Fibroblast of the aortic adventitia (primary cell): Measurements from ENCODE around the gene GLMP. TPM values are rescaled to one million over a fixed set of nuclear protein-coding genes. Genes with fewer than 3 reads are reported as not detected.

Source experiments
- DNase-seq: peaks from one replicate; pipeline ENCODE4 v3.0.0-alpha.2; 2010; ENCODE audit warnings: low read depth
- H3K4me3 ChIP-seq: 2 replicates; pipeline ENCODE4 v1.5.1; 2011; ENCODE audit warnings: low read depth, mild to moderate bottlenecking, control low read depth, low read length, moderate library complexity
- total RNA-seq: library from RNA; depleted of rRNA; stranded (reverse); fragments of >200 nt; gene quantifications from 2 replicates; pipeline ENCODE4 v1.2.3, GENCODE V29; 2012; ENCODE audit warnings: low replicate concordance
- TF ChIP-seq, protein P1 (sequence below): IDR thresholded peaks from 2 replicates; pipeline ENCODE4 v1.5.1; 2011; ENCODE audit warnings: mild to moderate bottlenecking, low read length, control low read depth, inconsistent platforms; ENCODE audit not compliant: insufficient read depth

GLMP gene
- total RNA-seq, 1 donor = 62.4 TPM

DNA sequence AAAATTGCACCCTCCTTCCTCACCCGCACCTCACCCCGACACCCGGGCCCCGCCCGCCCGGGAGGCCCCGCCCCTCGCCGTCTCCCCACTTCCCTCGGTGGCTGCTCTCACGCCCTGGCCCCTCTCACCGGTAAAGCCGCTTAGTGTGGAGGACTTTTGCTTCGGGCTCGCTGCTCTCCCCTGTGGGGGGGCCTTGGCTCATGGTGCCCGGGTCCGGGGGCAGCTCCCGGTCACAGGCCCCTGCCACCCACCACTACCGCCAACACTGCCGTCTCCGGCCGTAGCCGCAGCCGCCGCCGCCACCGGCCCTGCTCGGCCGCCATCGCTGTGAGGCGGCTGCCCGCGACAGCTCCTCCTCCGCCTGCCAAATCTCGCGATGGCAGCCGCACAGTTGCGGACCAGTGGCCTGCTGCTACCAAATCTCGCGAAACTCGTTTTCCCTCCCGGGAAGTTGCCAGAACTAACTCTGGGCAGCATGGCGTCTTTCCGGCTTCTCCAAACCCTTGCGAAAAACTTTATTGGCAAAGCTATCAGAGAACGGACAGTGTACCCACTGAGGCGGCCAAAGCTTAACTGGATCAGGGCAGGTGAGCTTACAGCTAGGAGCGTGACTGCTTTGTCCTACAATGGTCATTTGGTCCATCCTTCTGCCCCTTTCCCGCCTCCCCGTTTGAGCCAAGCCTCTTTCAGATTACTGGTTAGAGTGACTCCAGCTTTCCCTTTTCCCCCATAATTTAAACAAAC is 12.8 kb downstream of the GLMP start, which contains the start of gene SMG5:
Gene SMG5, minus strand, starts transcription at position 347 of the 744 bp plus-strand sequence. Its CDS starts 145 bp downstream, at position 202.
- peak within 1 kb of the TSS; percentile 97 for H3K4me3 ChIP-seq
- TF ChIP-seq, protein P1, sequence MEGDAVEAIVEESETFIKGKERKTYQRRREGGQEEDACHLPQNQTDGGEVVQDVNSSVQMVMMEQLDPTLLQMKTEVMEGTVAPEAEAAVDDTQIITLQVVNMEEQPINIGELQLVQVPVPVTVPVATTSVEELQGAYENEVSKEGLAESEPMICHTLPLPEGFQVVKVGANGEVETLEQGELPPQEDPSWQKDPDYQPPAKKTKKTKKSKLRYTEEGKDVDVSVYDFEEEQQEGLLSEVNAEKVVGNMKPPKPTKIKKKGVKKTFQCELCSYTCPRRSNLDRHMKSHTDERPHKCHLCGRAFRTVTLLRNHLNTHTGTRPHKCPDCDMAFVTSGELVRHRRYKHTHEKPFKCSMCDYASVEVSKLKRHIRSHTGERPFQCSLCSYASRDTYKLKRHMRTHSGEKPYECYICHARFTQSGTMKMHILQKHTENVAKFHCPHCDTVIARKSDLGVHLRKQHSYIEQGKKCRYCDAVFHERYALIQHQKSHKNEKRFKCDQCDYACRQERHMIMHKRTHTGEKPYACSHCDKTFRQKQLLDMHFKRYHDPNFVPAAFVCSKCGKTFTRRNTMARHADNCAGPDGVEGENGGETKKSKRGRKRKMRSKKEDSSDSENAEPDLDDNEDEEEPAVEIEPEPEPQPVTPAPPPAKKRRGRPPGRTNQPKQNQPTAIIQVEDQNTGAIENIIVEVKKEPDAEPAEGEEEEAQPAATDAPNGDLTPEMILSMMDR = no peak
- DNase-seq = peak; percentile 99

DNA sequence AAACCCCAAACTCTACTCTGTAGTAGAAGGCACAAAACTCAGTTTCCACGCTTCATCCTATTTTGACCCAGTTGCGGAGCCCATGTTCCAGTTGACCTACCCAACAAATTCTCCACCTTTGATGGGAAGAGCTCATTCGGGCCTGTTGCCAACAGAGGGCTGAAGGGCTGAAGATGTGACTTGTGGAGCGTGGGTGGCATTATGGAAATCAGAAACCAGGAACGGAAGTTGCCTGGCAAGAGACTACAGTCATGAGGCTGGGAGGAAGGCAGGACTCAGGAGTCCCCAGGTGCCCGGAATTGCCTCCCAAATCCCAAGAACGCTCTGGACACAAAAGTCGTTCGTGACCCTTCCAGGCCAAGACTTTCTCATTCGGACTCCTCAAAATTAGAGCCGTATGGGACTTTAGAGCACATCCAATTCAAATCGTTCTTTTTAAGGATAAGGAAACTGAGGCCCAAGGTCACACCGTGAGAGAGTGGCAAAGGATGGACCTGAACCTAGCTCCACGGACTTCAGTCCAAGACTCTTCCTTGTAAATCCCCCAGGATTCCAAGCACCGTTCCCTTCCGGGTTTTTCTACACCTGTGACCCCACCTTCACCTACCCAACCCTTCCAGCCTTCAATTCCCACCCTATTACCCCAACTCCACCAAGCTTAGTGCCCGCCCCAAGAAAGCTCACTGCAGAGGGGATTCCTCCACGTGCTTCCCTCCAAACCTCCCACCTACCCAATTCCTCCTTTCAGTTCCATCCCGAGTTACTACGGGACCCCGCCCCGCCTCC is 13.6 kb downstream of the GLMP start:
- peak overlapping the region; percentile 97 for H3K4me3 ChIP-seq
- DNase-seq = no peak
- TF ChIP-seq, protein P1 = no peak

DNA sequence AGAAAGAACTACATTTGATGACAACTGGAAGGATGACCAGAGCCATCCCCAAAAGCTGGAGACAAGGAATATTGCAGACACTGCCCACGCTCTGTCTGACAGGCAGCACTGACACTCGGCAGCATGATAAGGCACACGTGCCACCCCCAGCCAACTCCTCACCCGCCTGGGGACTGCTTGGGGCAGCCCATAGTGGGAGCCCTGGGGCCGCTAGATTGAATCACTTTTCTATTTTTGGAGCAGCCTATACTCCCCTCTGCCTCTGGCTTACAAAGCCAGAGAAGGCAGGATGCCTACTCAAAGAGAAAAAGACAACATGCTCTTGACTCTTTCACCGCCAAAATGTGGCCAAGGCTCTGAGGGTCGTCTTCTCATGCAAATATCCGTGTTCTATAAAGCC is 14.2 kb downstream of the GLMP start:
- TF ChIP-seq, protein P1 = no peak
- peak; percentile 45 for DNase-seq
- peak overlapping the region; percentile 97 for H3K4me3 ChIP-seq

DNA sequence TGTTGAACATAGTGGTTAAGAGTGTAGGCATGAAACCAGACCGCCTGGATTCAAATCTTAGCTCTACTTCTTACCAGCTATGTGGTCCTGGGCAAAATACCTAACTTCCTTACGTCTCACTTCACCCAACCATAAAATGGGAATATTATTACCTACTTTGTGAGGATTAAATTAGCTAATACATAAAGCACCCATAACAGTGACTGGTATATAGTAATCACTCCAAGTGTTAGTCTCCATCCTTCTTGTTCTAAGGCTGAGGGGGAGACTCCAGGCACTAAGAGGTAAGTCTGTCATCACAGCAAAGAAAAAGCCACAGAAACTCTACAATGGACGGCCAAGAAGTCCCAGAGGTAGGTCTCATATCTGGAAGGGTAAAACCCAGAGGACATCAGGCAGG is 15.6 kb downstream of the GLMP start:
- H3K4me3 ChIP-seq = no peak overlapping the region
- DNase-seq = no peak
- TF ChIP-seq, protein P1 = no peak

DNA sequence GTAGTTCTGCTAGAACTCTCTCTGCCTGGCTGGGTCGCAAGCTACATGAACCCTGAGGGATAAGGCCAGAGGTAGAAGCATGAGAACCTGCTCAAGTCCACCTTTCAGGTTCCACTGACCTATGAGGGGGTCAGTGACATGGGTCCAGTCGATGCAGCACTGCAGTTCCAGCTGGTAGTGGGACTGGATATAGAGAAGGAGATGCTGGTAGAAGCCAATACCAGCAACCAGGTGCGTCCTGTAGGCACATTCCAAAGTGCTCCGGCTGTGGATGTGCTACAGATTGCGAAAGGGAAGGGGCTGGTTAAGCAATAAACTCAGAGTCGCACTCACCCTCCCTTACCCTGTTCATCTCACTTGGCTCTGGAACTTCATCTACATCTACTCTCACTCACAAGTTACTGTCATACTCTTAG is 18.5 kb downstream of the GLMP start:
- H3K4me3 ChIP-seq = no peak overlapping the region
- no peak for DNase-seq
- TF ChIP-seq, protein P1 = no peak

DNA sequence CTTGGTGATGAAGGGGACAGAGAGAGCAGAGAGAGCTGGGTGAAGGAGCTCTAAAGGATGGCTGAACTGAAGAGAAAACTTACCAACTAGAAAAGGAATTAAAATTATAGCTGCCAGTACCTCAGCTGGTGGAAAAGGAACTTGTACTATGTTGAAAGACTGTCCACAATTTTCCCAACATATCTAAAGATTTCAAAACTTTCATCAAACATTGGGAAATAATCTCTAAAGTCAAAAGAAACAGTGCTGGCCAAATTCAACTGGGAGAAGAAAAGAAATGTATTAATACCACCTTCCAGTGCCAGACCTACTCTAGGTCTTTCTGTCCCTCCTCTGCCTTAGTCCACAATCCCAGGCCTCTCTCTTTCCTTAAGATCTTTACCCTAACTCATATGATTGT is 18.9 kb downstream of the GLMP start:
- TF ChIP-seq, protein P1 = no peak
- no peak overlapping the region for H3K4me3 ChIP-seq
- DNase-seq = peak; percentile 45
